ENCODE data around the gene AK9. TPM values are rescaled to one million over a fixed set of nuclear protein-coding genes. Genes with fewer than 3 reads are reported as not detected.
A peak's percentile ranks its signal among the peaks of the same experiment; 100 is the strongest.

AK9 gene
- total and polyA plus RNA-seq, 12 donors = 1.9 to 9.9 (median 5.4) TPM

- DNase-seq = no peak
- Histone ChIP-seq H3K4me3 (no peak overlapping the region), H3K27me3 (no peaks in the 10 kb centered on the region), H3K36me3 (replicated peaks in 1 of 2) (peaks cover 0 to 60% of the 10 kb centered on the region in 2 donors), H3K9me3 (replicated peaks in 1 of 3) (no peaks in the 10 kb centered on the region), H3K27ac (no peak overlapping the region), H3K4me1 (replicated peaks in 1 of 2) (no peaks in the 10 kb centered on the region)
- TF ChIP-seq POLR2A (IDR thresholded peaks at IDR 0.05) (no peak), CTCF (IDR thresholded peaks at IDR 0.05) (no peak)
- WGBS, 4 donors = 86 to 91% (median 90%) methylated on average over 5 of the region's 5 CpGs
- intact Hi-C loops (cut with DNase I) = no loop called here
Observed at GRCh38 chr6:109469591-109470189, 221.3 kb downstream of the AK9 start.

GRCh38 chr6:109467696-109468095, 223.3 kb downstream of the AK9 start:
- intact Hi-C loops (cut with DNase I) = no loop called here
- Histone ChIP-seq H3K36me3 (replicated peaks in 1 of 2) (peaks cover 0 to 50% of the 10 kb centered on the region in 2 donors), H3K27me3 (no peaks in the 10 kb centered on the region), H3K4me3 (no peak overlapping the region), H3K4me1 (replicated peaks in 1 of 2) (no peaks in the 10 kb centered on the region), H3K9me3 (replicated peaks in 1 of 3) (no peaks in the 10 kb centered on the region), H3K27ac (no peak overlapping the region)
- TF ChIP-seq CTCF (IDR thresholded peaks at IDR 0.05) = no peak
- no peak for TF ChIP-seq POLR2A (IDR thresholded peaks at IDR 0.05)
- 91 to 97% (median 96%) methylated on average over 6 of the region's 6 CpGs for WGBS, 4 donors
- DNase-seq = no peak

GRCh38 chr6:109466212-109466923, 224.6 kb downstream of the AK9 start:
- 90 to 94% (median 91%) methylated on average over 7 of the region's 7 CpGs for WGBS, 4 donors
- H3K27me3 ChIP-seq = no peaks in the 10 kb centered on the region
- no peak overlapping the region for H3K4me3 ChIP-seq
- no peaks in the 10 kb centered on the region for H3K4me1 ChIP-seq (replicated peaks in 1 of 2)
- no peak overlapping the region for H3K27ac ChIP-seq
- no peak for DNase-seq
- peaks cover 0 to 36% of the 10 kb centered on the region in 2 donors for H3K36me3 ChIP-seq (replicated peaks in 1 of 2)
- intact Hi-C loops (cut with DNase I) = no loop called here
- H3K9me3 ChIP-seq (replicated peaks in 1 of 3) = no peaks in the 10 kb centered on the region
- TF ChIP-seq CTCF (IDR thresholded peaks at IDR 0.05) (no peak), POLR2A (IDR thresholded peaks at IDR 0.05) (no peak)

GRCh38 chr6:109465772-109466171, 225.2 kb downstream of the AK9 start:
- peak in 1 of 7 donors; percentile 76 for DNase-seq
- Histone ChIP-seq H3K4me3 (no peak overlapping the region), H3K27me3 (no peaks in the 10 kb centered on the region), H3K9me3 (replicated peaks in 1 of 3) (no peaks in the 10 kb centered on the region), H3K4me1 (replicated peaks in 1 of 2) (no peaks in the 10 kb centered on the region), H3K27ac (no peak overlapping the region), H3K36me3 (replicated peaks in 1 of 2) (peaks cover 0 to 30% of the 10 kb centered on the region in 2 donors)
- WGBS, 4 donors = 70 to 89% (median 86%) methylated on average over 5 to 7 of the region's 7 CpGs
- TF ChIP-seq CTCF (IDR thresholded peaks at IDR 0.05) = no peak
- no peak for TF ChIP-seq POLR2A (IDR thresholded peaks at IDR 0.05)
- intact Hi-C loops (cut with DNase I) = no loop called here
